Ascending aorta (tissue), 2 donors: ENCODE results near the gene CTDNEP1. TPM values are rescaled to one million over a fixed set of nuclear protein-coding genes. Genes with fewer than 3 reads are reported as not detected.

Experiments used
- DNase-seq, 2 donors: peaks; one replicate each; pipeline ENCODE4 v3.0.0-alpha.2; 2019; ENCODE audit warnings: low spot score in 2 of 2
- H3K27ac ChIP-seq, 2 donors: fragments of 200-600 bp; sonication (generic); one replicate each; pipeline ENCODE4 v1.5.1; 2016 to 2017; ENCODE audit warnings: mild to moderate bottlenecking in 1 of 2
- H3K27me3 ChIP-seq: fragments of 200-600 bp; sonication (generic); one replicate; pipeline ENCODE4 v1.5.1; 2017
- H3K36me3 ChIP-seq, 2 donors: fragments of 200-600 bp; sonication (generic); one replicate each; pipeline ENCODE4 v1.5.1; 2016
- H3K4me1 ChIP-seq, 2 donors: fragments of 200-600 bp; sonication (generic); one replicate each; pipeline ENCODE4 v1.5.1; 2016 to 2017; ENCODE audit warnings: mild to moderate bottlenecking in 1 of 2
- H3K4me3 ChIP-seq, 2 donors: fragments of 200-600 bp; sonication (generic); one replicate each; pipeline ENCODE4 v1.5.1; 2016 to 2017; ENCODE audit warnings: mild to moderate bottlenecking in 1 of 2
- H3K9me3 ChIP-seq, 2 donors: fragments of 200-600 bp; sonication (generic); one replicate each; pipeline ENCODE4 v1.5.1; 2016
- CTCF ChIP-seq, 3 experiments: fragments of 200-600 bp in 2 of 3; fragments of 450-650 bp in 1 of 3; sonication (generic) in 2 of 3; IDR thresholded peaks; one replicate each; pipeline ENCODE4 v1.5.1; 2016 to 2019; ENCODE audit warnings: antibody characterized with exemption in 3 of 3, mild to moderate bottlenecking in 1 of 3, moderate library complexity in 1 of 3
- intact Hi-C: fragments of 100-400 bp; cut with DNase I; formaldehyde crosslinking; loops from one replicate; pipeline ENCODE4 v1.15.1; 2023
- total RNA-seq: library from RNA; depleted of rRNA; stranded (reverse); fragments of >200 nt; gene quantifications from one replicate; pipeline ENCODE4 v1.1.0, GENCODE V29; 2016

The CTDNEP1 gene
- total RNA-seq, 1 donor from 2014 or later = 81.4 TPM

DNA sequence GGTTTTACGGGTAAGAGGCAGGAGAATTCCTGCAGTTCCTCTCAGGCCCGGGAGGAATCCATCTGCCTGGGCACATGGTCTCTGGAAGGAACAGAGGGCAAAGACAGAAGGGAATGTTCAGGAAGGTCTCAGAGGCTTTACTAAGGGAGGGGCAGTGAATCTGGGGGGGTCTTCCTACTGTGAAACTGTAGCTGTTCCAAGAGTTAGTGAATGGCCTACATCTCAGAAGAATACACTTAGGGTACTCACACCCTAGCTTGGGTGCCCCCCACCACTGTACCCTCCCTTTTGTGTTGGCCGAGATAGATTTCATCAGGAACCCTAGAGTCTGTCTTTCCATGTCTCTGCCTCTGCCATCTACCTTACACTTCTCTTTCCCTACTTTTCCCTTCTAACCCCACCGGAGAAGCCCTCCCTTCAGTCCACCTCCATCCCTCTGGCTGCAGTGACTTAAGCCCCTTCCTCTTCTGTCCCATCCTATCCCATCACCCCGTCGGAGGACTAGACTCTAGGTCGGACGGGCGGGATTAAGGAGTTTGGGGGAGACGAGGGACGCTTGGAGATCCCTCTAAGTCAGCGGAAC lies 32.2 kb downstream of the CTDNEP1 start:
- no peak for TF ChIP-seq CTCF (IDR thresholded peaks at IDR 0.05)
- intact Hi-C loops = loop anchor here (1.0 to 10.0 kb wide), 2 partner anchors 20 to 615 kb away; partner anchors contain the start of genes KDM6B and PHF23
- Histone ChIP-seq H3K27ac (peak overlapping the region; percentile 96 to 100), H3K27me3 (no peaks in the 10 kb centered on the region), H3K36me3 (peaks cover 24 to 25% of the 10 kb centered on the region in 2 donors), H3K4me3 (peak overlapping the region; percentile 81 to 98), H3K9me3 (no peaks in the 10 kb centered on the region), H3K4me1 (peaks cover 23 to 40% of the 10 kb centered on the region in 2 donors)
- DNase-seq = no peak

DNA sequence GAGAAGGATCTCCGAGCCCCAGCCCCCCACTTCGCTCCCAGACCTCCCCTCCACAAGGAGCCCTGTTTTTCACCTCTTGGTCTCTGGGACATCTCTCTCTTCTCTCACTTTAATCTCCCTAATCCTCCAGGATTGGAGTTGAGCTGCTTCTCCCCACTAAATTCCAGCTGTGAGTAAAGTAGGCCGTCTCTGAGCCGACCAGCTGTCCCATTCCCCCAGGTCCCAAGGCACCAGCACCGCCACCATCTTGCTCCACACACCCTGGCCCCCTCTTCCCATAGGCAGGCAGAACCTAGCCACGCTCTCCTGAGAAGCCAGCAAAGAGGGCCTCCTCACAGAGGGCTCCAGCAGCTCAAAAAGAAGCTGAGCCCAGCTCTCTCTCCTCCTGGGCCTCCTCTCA lies 32.8 kb downstream of the CTDNEP1 start:
- no peaks in the 10 kb centered on the region for H3K27me3 ChIP-seq
- no peak overlapping the region for H3K4me3 ChIP-seq
- H3K4me1 ChIP-seq = peaks cover 23 to 40% of the 10 kb centered on the region in 2 donors
- H3K27ac ChIP-seq = peak overlapping the region; percentile 96 to 100
- no peaks in the 10 kb centered on the region for H3K9me3 ChIP-seq
- intact Hi-C loops = loop anchor here (1.0 to 10.0 kb wide), 2 partner anchors 21 to 616 kb away; partner anchors contain the start of genes KDM6B and PHF23
- TF ChIP-seq CTCF (IDR thresholded peaks at IDR 0.05) = no peak
- H3K36me3 ChIP-seq = peaks cover 19 to 20% of the 10 kb centered on the region in 2 donors
- no peak for DNase-seq

DNA sequence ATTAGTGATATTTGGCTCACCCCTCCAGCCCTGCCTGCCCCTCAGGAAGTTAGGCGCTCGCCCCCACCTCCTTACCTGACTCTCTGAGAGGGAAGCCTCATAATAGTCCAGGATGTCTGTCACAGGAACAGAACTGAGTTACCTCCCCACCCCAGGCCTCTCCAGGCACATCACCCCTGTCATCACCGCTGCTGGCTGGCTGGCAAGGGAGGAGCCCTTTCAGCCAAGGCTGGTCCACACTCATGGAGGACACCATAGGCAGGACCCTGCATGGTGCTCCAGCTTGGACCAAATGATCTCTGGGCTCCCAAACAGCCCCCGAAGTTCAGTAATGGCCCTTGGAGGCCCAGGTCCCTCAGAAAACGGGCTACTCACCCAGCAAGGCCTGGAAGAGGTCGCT lies 33.4 kb downstream of the CTDNEP1 start:
- TF ChIP-seq CTCF (IDR thresholded peaks at IDR 0.05) = no peak
- Histone ChIP-seq H3K27ac (peak overlapping the region; percentile 96 to 100), H3K36me3 (peaks cover 13 to 14% of the 10 kb centered on the region in 2 donors), H3K27me3 (no peaks in the 10 kb centered on the region), H3K4me1 (peaks cover 23 to 40% of the 10 kb centered on the region in 2 donors), H3K9me3 (no peaks in the 10 kb centered on the region), H3K4me3 (peak overlapping the region in 1 of 2 donors; percentile 76)
- DNase-seq = no peak
- intact Hi-C loops = loop anchor here (10.0 kb wide), 1 partner anchor 617 kb away; the partner anchor contains the start of gene KDM6B

DNA sequence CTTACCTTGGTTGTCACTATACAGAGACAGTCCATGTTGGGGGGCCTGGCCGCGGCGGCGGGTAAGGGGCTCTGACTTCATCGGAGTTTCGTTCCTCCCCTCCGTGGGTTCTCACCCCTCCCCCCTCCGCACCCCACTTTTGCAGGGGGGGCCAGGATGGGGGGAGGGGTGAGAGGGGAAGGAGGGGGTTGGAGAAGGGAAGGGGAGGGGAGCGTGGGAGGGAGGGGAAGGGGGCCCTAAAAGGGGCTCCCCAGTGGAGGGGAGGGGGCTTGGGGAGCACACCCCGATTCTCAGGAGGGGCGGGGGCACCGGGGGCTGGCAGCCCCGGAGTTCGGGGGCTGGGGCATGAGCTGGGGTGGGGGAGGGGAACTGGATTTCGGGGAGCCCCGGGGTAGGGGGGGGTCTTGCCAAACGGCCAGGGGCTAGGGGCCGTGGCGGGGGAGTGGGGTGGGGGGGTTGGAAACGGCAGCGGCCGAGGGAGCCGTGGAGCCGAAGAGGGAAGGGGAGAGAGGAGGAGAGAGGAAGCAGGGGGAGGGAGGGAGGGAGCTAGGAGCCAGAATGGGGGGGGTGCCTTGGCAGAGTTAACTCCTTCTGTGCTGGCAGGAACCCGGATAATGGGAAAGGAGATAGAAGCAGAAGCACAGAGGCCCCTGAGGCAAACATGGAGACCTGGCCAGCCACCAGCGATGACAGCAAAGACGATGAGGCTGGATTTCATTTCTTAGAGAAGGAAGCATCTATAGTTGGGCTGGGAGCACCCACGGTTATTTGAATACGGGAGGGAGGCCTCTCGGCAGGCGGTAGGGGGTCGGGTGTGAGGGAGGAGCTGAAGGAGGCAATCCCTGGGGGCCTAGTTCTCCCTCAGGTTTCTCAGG lies 34.2 kb downstream of the CTDNEP1 start:
- Histone ChIP-seq H3K4me3 (peak overlapping the region; percentile 58 to 76), H3K27me3 (no peaks in the 10 kb centered on the region), H3K36me3 (peaks cover 4 to 6% of the 10 kb centered on the region in 2 donors), H3K27ac (peak overlapping the region; percentile 96 to 100), H3K9me3 (no peaks in the 10 kb centered on the region), H3K4me1 (peaks cover 23 to 40% of the 10 kb centered on the region in 2 donors)
- no peak for DNase-seq
- intact Hi-C loops = loop anchor here (10.0 kb wide), 1 partner anchor 617 kb away; the partner anchor contains the start of gene KDM6B
- TF ChIP-seq CTCF (IDR thresholded peaks at IDR 0.05) = no peak

- intact Hi-C loops = loop anchor here (10.0 kb wide), 1 partner anchor 618 kb away; the partner anchor contains the start of gene KDM6B
- Histone ChIP-seq H3K27me3 (no peaks in the 10 kb centered on the region), H3K4me3 (peak overlapping the region; percentile 58 to 76), H3K27ac (peak overlapping the region; percentile 96 to 100), H3K9me3 (no peaks in the 10 kb centered on the region), H3K36me3 (no peaks in the 10 kb centered on the region), H3K4me1 (peaks cover 22 to 35% of the 10 kb centered on the region in 2 donors)
- no peak for DNase-seq
- TF ChIP-seq CTCF (IDR thresholded peaks at IDR 0.05) = no peak
These were observed 35.1 kb downstream of the CTDNEP1 start for GRCh38 chr17:7216242-7217112.
